HG03159 (cell line): ENCODE data around the gene AFDN.

ENCODE experiments used
- ATAC-seq: cut with Tn5 transposase; IDR thresholded peaks from one replicate; pipeline ENCODE4 v1.9.1; 2021; ENCODE audit warnings: mild to moderate bottlenecking, moderate library complexity; ENCODE audit not compliant: unreplicated experiment

Gene AFDN

DNA sequence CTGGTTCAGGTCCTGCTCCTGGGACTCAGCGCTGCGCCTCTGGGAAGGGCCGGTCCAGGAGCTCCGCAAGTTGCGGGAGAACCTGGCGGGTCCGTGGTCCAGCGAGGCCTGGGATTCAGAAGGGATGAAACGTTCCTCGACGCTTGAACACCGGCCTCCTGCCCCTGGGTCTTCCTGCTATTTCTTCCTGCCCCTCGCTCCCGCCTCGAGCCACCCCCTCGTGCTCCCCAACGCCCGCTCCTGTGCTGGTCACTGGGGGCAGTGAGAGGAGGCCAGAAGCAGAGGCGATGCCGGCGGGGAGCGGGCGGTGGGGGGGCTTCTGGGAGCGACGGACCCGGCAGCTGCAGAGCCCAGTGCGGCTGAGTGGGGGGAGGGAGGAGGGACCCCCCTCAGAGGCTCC is 150.0 kb downstream of the AFDN start:
- no peak for ATAC-seq

GRCh38 chr6:167977717-167978467 is 151.2 kb downstream of the AFDN start:
- ATAC-seq, result no peak

- ATAC-seq, result no peak
Measured at GRCh38 chr6:167978607-167979006, 151.9 kb downstream of the AFDN start.

DNA sequence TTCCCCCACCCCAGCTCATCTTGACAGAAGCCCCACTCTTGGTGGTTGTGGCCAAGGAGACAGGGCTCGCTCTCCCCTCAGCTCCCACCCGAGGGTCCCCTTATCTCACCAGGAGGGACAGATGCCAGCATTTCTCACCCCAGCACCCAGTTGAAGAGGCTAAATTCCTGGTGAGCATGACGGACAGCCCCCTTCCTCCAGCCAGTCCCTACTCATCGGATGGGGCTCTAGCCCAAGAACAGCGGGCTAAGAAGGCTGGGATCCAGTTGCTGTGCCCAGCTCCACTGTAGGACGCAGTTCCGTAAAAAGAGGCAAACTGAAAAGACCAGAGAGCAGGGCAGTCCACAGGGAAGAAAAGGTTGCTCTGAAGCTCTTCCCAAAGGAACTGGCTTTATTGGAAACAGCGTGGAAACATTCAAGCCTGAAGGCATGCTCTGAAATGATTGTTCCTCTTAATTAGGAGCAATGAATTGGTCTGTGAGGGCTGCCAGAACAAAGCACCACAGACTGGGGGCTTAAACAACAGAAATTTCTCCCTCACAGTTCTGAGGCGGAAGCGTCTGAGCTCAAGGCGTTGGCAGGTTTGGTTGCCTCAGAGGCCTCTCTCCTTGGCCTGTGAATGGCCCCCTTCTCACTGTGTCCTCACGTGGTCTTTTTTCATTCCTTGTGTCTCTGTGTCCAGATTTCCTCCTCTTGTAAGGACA is 152.9 kb downstream of the AFDN start:
- ATAC-seq, result no peak

GRCh38 chr6:167980911-167981580 is 154.3 kb downstream of the AFDN start:
- no peak for ATAC-seq

GRCh38 chr6:167981916-167982462 is 155.3 kb downstream of the AFDN start:
- no peak for ATAC-seq

DNA sequence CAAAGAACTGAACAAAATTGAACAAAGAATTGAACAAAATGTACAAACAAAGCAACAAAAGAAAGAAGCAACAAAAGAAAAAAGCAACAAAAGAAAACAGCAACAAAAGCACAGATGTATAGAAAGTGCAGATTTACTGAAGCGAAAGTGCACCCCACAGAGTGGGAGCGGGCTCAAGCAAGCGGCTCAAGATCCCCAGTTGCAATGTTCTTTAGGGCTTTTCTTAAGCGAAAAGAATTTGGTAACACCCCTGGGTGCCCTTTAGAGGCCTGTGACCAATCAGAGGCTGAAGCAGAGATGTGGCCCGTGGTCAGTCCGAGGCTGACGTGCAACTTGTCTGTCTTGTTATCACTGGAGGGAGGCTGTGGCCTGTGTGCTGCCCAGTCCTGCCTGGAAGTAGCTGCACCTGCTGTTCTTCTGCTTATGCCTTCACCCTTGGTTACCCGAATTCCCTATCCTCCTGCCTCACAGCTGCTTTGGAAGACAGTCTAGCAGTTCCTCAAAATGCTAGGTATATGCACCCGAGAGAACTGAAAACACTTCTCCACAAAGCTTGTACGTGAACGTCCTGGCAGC is 157.5 kb downstream of the AFDN start:
- no peak for ATAC-seq

GRCh38 chr6:167984876-167985604 is 158.3 kb downstream of the AFDN start:
- ATAC-seq, result no peak

DNA sequence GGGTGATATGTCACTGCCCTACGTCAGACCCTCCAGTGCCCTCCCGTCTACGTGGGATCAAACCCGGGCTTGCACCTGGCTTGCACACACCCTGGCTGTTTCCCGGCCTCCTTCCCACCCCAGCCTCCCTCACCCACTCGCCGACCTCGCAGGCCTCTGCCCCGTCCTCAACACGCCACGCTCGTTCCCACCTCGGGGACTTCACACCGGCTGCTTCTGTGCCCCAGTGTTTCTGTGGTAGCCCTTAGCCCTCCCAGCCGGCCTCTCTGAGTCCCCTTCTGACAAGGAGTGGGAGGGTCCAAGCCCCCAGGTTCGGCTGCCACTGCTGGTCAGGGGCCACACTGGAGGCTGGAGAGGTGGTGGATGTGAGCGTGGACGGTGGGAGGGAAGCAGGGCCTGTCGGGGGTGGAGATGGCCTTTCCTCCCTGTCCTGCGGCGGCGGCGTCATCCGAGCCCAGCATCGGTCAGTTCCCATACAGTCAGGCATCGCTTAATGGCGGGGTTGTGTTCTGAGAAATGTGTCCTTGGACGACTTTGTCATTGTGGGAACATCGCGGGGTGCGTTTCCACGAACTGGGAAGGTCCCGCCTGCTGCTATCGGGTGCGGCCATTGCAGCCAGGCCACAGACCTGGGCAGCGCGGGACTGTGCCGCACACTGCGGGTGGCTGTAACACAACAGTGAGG is 159.3 kb downstream of the AFDN start:
- ATAC-seq, result no peak

DNA sequence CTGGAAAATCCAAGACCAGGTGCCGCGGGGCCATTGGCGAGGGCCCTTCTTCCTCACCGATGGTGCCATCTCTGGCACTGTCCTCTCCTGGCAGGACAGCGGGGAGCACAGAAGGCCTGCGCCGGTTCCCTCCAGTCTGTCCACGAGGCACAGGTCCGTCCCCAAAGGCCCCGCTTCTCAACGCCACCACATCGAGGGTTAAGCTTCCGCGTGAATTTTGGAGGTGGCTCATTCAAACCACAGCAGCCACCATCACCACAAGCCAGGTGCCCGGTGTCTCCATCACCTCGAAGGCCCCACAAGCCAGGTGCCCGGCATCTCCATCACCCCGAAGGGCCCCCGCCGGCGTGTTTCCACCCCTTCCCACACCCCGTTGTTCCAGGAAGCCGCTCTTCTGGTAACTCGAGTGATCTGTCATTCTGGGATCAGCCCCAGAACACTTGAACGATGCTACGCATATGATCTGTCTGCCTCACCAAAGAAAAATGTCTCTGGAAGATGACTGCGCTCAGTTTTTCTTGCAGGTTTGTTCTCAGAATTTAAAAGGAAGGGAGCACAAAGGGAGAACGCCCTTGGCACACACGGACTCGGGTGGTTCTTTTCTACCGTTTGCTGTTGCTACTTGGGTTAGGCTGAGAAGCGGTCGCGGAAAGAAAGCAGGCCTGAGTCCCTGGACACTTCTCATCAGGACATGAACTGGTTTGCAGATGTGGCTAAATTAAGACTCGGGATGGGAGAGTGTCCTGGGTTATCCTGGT is 160.9 kb downstream of the AFDN start:
- ATAC-seq, result no peak

DNA sequence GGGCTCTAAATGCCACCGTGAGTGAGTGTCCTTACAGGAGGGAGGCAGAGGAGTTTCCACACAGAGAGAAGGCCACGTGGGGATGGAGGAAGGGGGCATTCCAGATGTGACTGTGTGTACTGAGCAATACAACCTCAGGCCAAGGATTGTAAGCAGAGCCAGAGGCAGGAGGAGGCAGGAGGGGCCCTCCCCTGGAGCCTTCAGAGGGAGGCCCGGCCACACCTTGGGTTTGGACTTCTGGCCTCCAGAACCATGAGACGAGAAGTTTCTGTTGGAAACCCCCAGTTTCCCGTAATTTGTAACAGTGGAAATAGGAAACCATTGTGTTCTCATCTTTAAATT is 161.4 kb downstream of the AFDN start:
- no peak for ATAC-seq

- no peak for ATAC-seq
Measured at GRCh38 chr6:167988945-167989841, 162.5 kb downstream of the AFDN start.

- ATAC-seq, result no peak
Measured at GRCh38 chr6:167990016-167990945, 163.6 kb downstream of the AFDN start.

DNA sequence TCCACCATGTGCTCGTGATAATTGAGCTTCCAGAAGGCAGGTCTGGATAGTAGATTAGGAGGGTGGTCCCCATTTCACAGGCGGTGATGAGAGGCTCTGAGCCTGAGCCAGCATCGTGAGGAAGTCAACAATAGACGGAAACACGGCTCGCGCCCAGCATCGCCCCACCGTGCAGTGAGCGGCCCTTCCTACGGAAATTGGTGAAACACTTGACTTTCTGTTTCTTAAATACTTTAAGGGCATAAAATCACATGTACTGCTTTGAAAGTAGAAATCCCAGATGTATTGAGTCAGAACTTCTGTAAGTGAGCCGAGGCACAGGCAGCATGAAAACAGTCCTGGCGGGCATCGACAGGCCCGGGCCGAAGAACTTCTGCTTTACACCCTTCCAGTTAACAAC is 166.5 kb downstream of the AFDN start:
- no peak for ATAC-seq

DNA sequence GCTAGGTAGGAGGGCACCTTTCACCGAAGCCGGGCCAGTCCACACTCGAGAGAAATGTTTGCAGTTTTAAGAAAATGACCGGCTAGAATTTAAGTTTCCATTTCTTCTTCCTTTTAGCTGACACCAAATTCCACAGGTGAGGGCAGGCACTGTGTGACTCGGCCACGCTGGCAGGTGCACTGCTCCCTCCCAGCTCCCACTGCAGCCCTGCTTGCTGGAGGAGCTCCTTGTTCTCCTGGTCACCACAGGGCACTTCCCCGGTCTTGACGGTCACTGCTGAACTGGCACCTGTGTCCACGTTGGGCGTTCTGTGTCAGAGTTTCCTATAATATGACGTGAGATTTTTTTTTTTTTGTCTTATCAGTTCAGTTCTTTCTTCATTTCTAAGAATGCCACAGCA is 167.1 kb downstream of the AFDN start:
- ATAC-seq, result no peak

GRCh38 chr6:167995302-167995701 is 168.6 kb downstream of the AFDN start:
- no peak for ATAC-seq

DNA sequence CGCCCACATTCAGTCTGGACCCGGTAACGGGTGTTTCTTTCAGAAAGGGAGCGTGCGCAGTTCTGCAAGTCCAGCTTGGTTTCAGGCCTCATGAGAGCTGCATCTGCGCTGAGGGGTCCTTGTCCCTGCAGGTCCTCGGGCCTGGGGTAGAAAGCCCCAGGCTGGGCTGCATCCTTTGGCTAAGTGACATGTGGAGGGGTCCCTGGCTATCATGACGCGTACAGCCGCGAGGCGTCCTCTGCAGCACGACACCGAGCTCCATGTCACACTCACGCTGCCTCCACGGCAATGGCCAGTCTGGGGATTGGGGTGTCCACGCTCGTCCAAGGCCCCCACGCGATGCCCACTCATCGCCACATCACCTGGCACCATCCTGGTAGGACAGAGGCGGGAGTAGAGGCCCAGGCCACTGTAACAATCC is 169.0 kb downstream of the AFDN start:
- ATAC-seq, result no peak
